Pancreas (tissue), 10 donors: ENCODE measurements around the gene ASTN2. TPM values are rescaled to one million over a fixed set of nuclear protein-coding genes. Genes with fewer than 3 reads are reported as not detected.
"Not testable (repeated sequence)": the region's sequence is repeated elsewhere in the genome, so short reads cannot be mapped to it uniquely, and the experiment has no call there.

Source experiments
- ATAC-seq, 4 donors: fragments of 200-7000 bp; cut with Tn5 transposase; one replicate each; pipeline versions ENCODE4 v1.8.0 to v1.9.1; 2020; ENCODE audit warnings: mild to moderate bottlenecking in 4 of 4, moderate library complexity in 4 of 4
- DNase-seq, 6 donors: peaks; one replicate each; pipeline ENCODE4 v3.0.0-alpha.2; 2020
- FAIRE-seq: peaks from 2 replicates; lab custom pipeline; 2012; peaks lifted over from hg19 to GRCh38; lab: Jason Lieb, UNC
- H3K27ac ChIP-seq, 4 donors: fragments of 200-600 bp; sonication (generic); 1 replicate in 3 of 4; 2 replicates in 1 of 4; pipeline versions ENCODE4 v1.5.0 to v1.8.0; 2020
- H3K27me3 ChIP-seq, 4 donors: fragments of 200-600 bp; one replicate each; pipeline ENCODE4 v1.8.0; 2021
- H3K36me3 ChIP-seq, 3 donors: fragments of 200-600 bp; sonication (generic) in 1 of 3; one replicate each; pipeline versions ENCODE4 v1.5.0 to v1.8.0; 2020 to 2021
- H3K4me1 ChIP-seq, 3 donors: fragments of 200-600 bp; one replicate each; pipeline ENCODE4 v1.8.0; 2021
- H3K4me3 ChIP-seq, 4 donors: fragments of 200-600 bp; sonication (generic) in 2 of 4; one replicate each; pipeline versions ENCODE4 v1.5.0 to v1.8.0; 2020 to 2021
- H3K9me3 ChIP-seq, 4 donors: fragments of 200-600 bp; one replicate each; pipeline ENCODE4 v1.8.0; 2021
- WGBS, 2 donors: extraction: QIAGEN DNeasy Blood & Tissue Kit; methylation state at CpG; one replicate each; pipeline ENCODE4 v1.1.7; 2013; 5-methylcytosine and 5-hydroxymethylcytosine counted together
- intact Hi-C, 3 donors: fragments of 100-400 bp; cut with DNase I; formaldehyde crosslinking; loops; one replicate each; pipeline versions ENCODE4 v1.11.1 to v1.14.2; 2022
- polyA plus RNA-seq, 2 donors: library from polyadenylated mRNA; stranded (reverse); fragments of 200-250 nt; gene quantifications; one replicate each; pipeline ENCODE4 v1.2.3, GENCODE V29; 2013
- total RNA-seq, 6 donors: library from RNA; stranded (reverse); fragmentation: NEBNext Ultra II Directional in 4 of 6; extraction: Animal tissue kit (Norgen Biotek cat#: 25700) in 4 of 6; gene quantifications; one replicate each; pipeline versions ENCODE4 v1.2.1 to v1.2.4, GENCODE V29; 2021 to 2023
- TF ChIP-seq, protein P1 (sequence below), 4 donors: fragments of 200-600 bp; sonication (generic) in 3 of 4; IDR thresholded peaks; one replicate each; pipeline versions ENCODE4 v1.5.0 to v1.8.0; 2021; ENCODE audit warnings: antibody characterized with exemption in 4 of 4
- donor health status: healthy with polysubstance abuse.
- donor health status: DM: no; HTN: no; CAD: no; lungs with moderate emphysema.
- donor health status: DM: no; HTN: no; CAD: no.
- donor health status: control.
- donor health status: control.
- donor health status: Bipolar disorder and iron deficiency.
- donor health status: DM: yes; HTN: yes; CAD: no.
- donor health status: DM: no; HTN: no; CAD: no.
- donor health status: DM: no; HTN: no; CAD: no.
- donor health status: DM: yes; HTN: yes; CAD: no.

The ASTN2 gene
- total and polyA plus RNA-seq, 8 donors, result 1.3 to 11.9 (median 6.7) TPM

DNA sequence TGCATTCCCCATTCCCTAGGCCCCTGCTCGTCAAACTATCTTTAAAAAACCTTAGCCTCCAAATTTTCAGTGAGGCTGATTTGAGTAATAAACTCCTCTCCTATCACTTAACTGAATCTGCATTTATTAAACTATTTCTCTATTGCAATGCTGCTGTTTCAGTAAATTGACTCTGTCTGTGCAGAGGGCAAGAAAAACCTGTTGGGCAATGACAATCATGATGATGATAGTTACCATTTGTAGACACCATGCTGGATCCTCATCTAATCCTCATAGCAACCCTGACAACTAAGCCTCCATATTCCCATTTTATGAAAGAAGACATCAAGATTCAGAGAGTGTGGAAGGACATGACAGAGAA, 514.9 kb downstream of the ASTN2 start:
- intact Hi-C loops, result no loop called here

DNA sequence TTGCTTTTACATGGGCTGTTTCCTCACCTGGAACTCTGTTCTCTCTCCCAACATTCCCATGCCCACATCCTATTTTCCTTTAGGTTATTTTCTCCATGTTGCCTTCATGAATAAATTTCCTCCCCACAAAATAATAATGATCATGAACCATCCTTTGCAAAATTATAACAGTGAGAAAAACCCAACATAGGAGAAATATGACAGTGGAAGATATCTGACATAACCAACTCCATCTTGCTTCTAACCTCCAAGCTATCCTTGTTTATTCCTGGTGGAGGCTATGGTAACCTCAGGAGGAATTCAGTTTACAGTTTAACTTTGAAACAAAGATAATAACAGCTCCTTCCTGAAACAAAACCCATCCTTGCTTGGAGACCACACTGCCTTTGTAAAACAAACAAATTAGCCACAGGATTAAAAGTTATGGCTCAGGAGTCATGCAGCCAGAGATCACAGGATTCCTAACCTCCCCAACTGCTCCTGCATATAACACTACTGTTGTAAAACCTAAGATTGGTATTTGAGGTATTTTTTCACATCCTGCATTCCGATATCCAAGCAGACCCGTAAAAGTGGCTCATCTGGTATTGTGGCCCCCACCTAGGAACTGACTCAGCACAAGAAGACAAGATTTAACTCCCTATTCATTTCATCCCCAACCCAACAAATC, 515.4 kb downstream of the ASTN2 start:
- intact Hi-C loops, result no loop called here
- H3K27me3 ChIP-seq, result no peaks in the 10 kb centered on the region
- ATAC-seq (no peak), FAIRE-seq (no peak), DNase-seq (no peak)
- no peaks in the 10 kb centered on the region for H3K4me1 ChIP-seq
- TF ChIP-seq, protein P1, sequence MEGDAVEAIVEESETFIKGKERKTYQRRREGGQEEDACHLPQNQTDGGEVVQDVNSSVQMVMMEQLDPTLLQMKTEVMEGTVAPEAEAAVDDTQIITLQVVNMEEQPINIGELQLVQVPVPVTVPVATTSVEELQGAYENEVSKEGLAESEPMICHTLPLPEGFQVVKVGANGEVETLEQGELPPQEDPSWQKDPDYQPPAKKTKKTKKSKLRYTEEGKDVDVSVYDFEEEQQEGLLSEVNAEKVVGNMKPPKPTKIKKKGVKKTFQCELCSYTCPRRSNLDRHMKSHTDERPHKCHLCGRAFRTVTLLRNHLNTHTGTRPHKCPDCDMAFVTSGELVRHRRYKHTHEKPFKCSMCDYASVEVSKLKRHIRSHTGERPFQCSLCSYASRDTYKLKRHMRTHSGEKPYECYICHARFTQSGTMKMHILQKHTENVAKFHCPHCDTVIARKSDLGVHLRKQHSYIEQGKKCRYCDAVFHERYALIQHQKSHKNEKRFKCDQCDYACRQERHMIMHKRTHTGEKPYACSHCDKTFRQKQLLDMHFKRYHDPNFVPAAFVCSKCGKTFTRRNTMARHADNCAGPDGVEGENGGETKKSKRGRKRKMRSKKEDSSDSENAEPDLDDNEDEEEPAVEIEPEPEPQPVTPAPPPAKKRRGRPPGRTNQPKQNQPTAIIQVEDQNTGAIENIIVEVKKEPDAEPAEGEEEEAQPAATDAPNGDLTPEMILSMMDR (IDR thresholded peaks at IDR 0.05), result no peak
- 75 to 83% methylated on average over 2 of the region's 2 CpGs for WGBS, 2 donors
- H3K27ac ChIP-seq, result no peak overlapping the region
- no peak overlapping the region for H3K4me3 ChIP-seq
- no peaks in the 10 kb centered on the region for H3K36me3 ChIP-seq
- H3K9me3 ChIP-seq, result no peaks in the 10 kb centered on the region

More for the DNA sequence above, 514.9 kb downstream of the ASTN2 start:
- 60% methylated on average over 1 of the region's 1 CpG for WGBS, 2 donors
- ATAC-seq (no peak), DNase-seq (no peak), FAIRE-seq (no peak)
- TF ChIP-seq, protein P1 (IDR thresholded peaks at IDR 0.05), result no peak
- H3K9me3 ChIP-seq, result no peaks in the 10 kb centered on the region
- no peaks in the 10 kb centered on the region for H3K27me3 ChIP-seq
- H3K4me1 ChIP-seq, result no peaks in the 10 kb centered on the region
- H3K36me3 ChIP-seq, result no peaks in the 10 kb centered on the region
- H3K27ac ChIP-seq, result no peak overlapping the region
- no peak overlapping the region for H3K4me3 ChIP-seq

- H3K27ac ChIP-seq, intact Hi-C loops, DNase-seq, H3K4me3 ChIP-seq, ATAC-seq, H3K27me3 ChIP-seq, FAIRE-seq, H3K9me3 ChIP-seq, H3K4me1 ChIP-seq, H3K36me3 ChIP-seq: not testable (repeated sequence)
- 83 to 84% methylated on average over 5 of the region's 5 CpGs for WGBS, 2 donors
Measured at GRCh38 chr9:116898131-116898530, 516.7 kb downstream of the ASTN2 start.

GRCh38 chr9:116897201-116897600, 517.7 kb downstream of the ASTN2 start:
- Histone ChIP-seq H3K4me1 (no peaks in the 10 kb centered on the region), H3K27me3 (no peaks in the 10 kb centered on the region), H3K27ac (no peak overlapping the region), H3K4me3 (no peak overlapping the region), H3K36me3 (no peaks in the 10 kb centered on the region), H3K9me3 (no peaks in the 10 kb centered on the region)
- no peak for ATAC-seq
- DNase-seq, result no peak
- intact Hi-C loops, result no loop called here
- TF ChIP-seq, protein P1 (IDR thresholded peaks at IDR 0.05), result no peak
- no peak for FAIRE-seq
- WGBS, 2 donors, result 80 to 85% methylated on average over 4 of the region's 4 CpGs

DNA sequence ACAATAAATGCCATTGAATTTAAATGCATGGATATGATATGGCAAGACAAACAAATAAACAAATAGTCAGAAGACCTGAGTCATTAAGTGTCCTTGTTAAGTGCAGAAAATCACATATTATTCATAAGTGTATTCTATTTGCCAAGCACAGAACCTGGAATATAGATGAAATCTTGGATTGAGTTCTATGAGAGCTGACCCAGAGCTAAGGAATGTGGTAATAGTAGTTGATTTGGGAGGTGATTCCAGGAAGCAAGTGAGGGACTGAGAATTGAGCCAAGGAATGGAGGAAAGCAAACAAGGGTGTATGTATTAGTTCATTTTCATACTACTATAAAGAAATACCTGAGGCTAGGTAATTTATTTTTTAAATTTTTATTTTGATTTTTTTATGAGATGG, 518.9 kb downstream of the ASTN2 start:
- no peak for FAIRE-seq
- no peak overlapping the region for H3K4me3 ChIP-seq

More for the DNA sequence above, 518.9 kb downstream of the ASTN2 start:
- Histone ChIP-seq H3K4me1 (no peaks in the 10 kb centered on the region), H3K27me3 (no peaks in the 10 kb centered on the region), H3K27ac (no peak overlapping the region), H3K9me3 (no peaks in the 10 kb centered on the region), H3K36me3 (no peaks in the 10 kb centered on the region)
- ATAC-seq (no peak), DNase-seq (no peak)
- TF ChIP-seq, protein P1 (IDR thresholded peaks at IDR 0.05), result no peak
- intact Hi-C loops, result no loop called here
